K562 (cell line): ENCODE measurements around the gene FEV. TPM values are rescaled to one million over a fixed set of nuclear protein-coding genes. Genes with fewer than 3 reads are reported as not detected.

ENCODE experiments used
- ATAC-seq: fragments of 200-7000 bp; cut with Tn5 transposase; 3 replicates; pipeline ENCODE4 v1.9.1; 2020; ENCODE audit warnings: moderate library complexity
- BruUV-seq: library from RNA; stranded (reverse); fragments of 400-500 nt; replicated peaks from 2 replicates; lab custom pipeline; 2021; lab: Mats Ljungman, UMichigan
- CTCF ChIA-PET: fragments of 300-600 bp; formaldehyde crosslinking; extraction: SDS; loops from one replicate; lab custom pipeline; 2021; ENCODE audit warnings: low intra/inter-chr PET ratio; lab: Yijun Ruan, JAX
- POLR2A ChIA-PET: fragments of 300-600, 350-650 bp; sonication (Branson Sonifier 250); formaldehyde crosslinking; extraction: SDS; loops from one replicate; lab custom pipeline; 2021; ENCODE audit warnings: antibody characterized with exemption, inconsistent platforms; lab: Yijun Ruan, JAX
- DNase-seq, 4 experiments: peaks; one replicate each; pipeline versions ENCODE4 v3.0.0 to v3.0.0-alpha.2; 2011 to 2018; ENCODE audit warnings: low spot score in 3 of 4, mixed read lengths in 3 of 4; ENCODE audit errors: extremely low read depth in 1 of 4
- FAIRE-seq: peaks from 2 replicates; lab custom pipeline; 2011; peaks lifted over from hg19 to GRCh38; lab: Jason Lieb, UNC
- H2AFZ ChIP-seq: 2 replicates; pipeline ENCODE4 v1.6.0; 2011; ENCODE audit warnings: low read depth, low read length, control low read depth, inconsistent platforms
- H3K27ac ChIP-seq: fragments of 200-600 bp; 3 replicates; pipeline ENCODE4 v1.8.0; 2011; ENCODE audit warnings: low read depth, mild to moderate bottlenecking, control low read depth, inconsistent platforms, low read length, moderate library complexity, mixed read lengths; ENCODE audit errors: extremely low read depth
- H3K27me3 ChIP-seq, 2 experiments: fragments of 300-600 bp in 1 of 2; 2 replicates in 1 of 2; 3 replicates in 1 of 2; pipeline versions ENCODE4 v1.6.0 to v1.8.0; 2011; ENCODE audit warnings: inconsistent platforms in 2 of 2, low read length in 2 of 2, mild to moderate bottlenecking in 1 of 2, mixed read lengths in 1 of 2, moderate library complexity in 1 of 2; ENCODE audit not compliant: control insufficient read depth in 2 of 2, insufficient read depth in 2 of 2
- H3K36me3 ChIP-seq: fragments of 300-600 bp; 3 replicates; pipeline ENCODE4 v1.8.0; 2011; ENCODE audit warnings: mild to moderate bottlenecking, low read length, inconsistent platforms; ENCODE audit not compliant: control insufficient read depth, insufficient read depth
- H3K4me1 ChIP-seq, 2 experiments: fragments of 200-600 bp in 1 of 2; replicated peaks in 1 of 2; 2 replicates in 1 of 2; 3 replicates in 1 of 2; pipeline versions ENCODE4 v1.5.1 to v1.8.0; 2011; ENCODE audit warnings: inconsistent platforms in 2 of 2, low read length in 2 of 2, mild to moderate bottlenecking in 1 of 2, mixed read lengths in 1 of 2, moderate library complexity in 1 of 2; ENCODE audit not compliant: control insufficient read depth in 2 of 2, insufficient read depth in 2 of 2
- H3K4me2 ChIP-seq: 2 replicates; pipeline ENCODE4 v1.6.1; 2011; ENCODE audit warnings: low read length, control low read depth, inconsistent platforms, mixed read lengths; ENCODE audit not compliant: insufficient read depth
- H3K4me3 ChIP-seq: fragments of 200-600 bp; sonication (generic), shearing (Covaris generic); 2 replicates; pipeline ENCODE4 v1.5.1; 2016; ENCODE audit warnings: control low read depth, inconsistent platforms
- H3K79me2 ChIP-seq: fragments of 200-600 bp; 3 replicates; pipeline ENCODE4 v1.8.0; 2011; ENCODE audit warnings: low read length, inconsistent platforms; ENCODE audit not compliant: control insufficient read depth, insufficient read depth
- H3K9ac ChIP-seq, 2 experiments: 2 replicates each; pipeline versions ENCODE4 v1.6.0 to v1.6.1; 2011; ENCODE audit warnings: low read depth in 2 of 2, low read length in 2 of 2, control low read depth in 1 of 2, inconsistent platforms in 1 of 2, mild to moderate bottlenecking in 1 of 2, mixed read lengths in 1 of 2; ENCODE audit not compliant: insufficient read depth in 1 of 2
- H3K9me1 ChIP-seq: one replicate; pipeline ENCODE4 v1.6.0; 2011; ENCODE audit warnings: inconsistent platforms, mild to moderate bottlenecking, low read length, moderate library complexity; ENCODE audit not compliant: control insufficient read depth, insufficient read depth
- H3K9me3 ChIP-seq: replicated peaks from 2 replicates; pipeline ENCODE4 v1.5.1; 2011; ENCODE audit warnings: low read depth, low read length, inconsistent platforms; ENCODE audit not compliant: control insufficient read depth, insufficient read depth
- H4K20me1 ChIP-seq: replicated peaks from 2 replicates; pipeline ENCODE4 v1.6.1; 2011; ENCODE audit warnings: low read length, inconsistent platforms, mixed read lengths; ENCODE audit not compliant: control insufficient read depth, insufficient read depth
- CHD1 ChIP-seq: fragments of 200-600 bp; sonication (generic); IDR thresholded peaks from one replicate; pipeline ENCODE4 v1.6.1; 2012; ENCODE audit warnings: mild to moderate bottlenecking, moderate library complexity, low read length, inconsistent platforms
- E2F3 ChIP-seq: fragments of 250-450 bp; sonication (Bioruptor Pico); IDR thresholded peaks from 2 replicates; pipeline ENCODE4 v1.4.0; 2020; ENCODE audit warnings: mild to moderate bottlenecking
- NEUROD1 ChIP-seq: fragments of 150-350 bp; IDR thresholded peaks from 2 replicates; pipeline ENCODE4 v1.6.1; 2014; ENCODE audit warnings: borderline replicate concordance, low read length, low read depth; ENCODE audit not compliant: partially characterized antibody
- NR2F6 ChIP-seq: fragments of 450-650 bp; formaldehyde crosslinking; IDR thresholded peaks from 2 replicates; pipeline ENCODE4 v1.4.0; 2020; ENCODE audit warnings: mild to moderate bottlenecking
- PTBP1 ChIP-seq: fragments of 200-400 bp; formaldehyde crosslinking; IDR thresholded peaks from 2 replicates; pipeline ENCODE4 v1.6.1; 2017; ENCODE audit warnings: low read depth, low read length
- ZBTB8A ChIP-seq: fragments of 450-650 bp; IDR thresholded peaks from 2 replicates; pipeline ENCODE4 v1.6.1; 2018; ENCODE audit warnings: mild to moderate bottlenecking, moderate library complexity; ENCODE audit not compliant: partially characterized antibody
- ZNF717 ChIP-seq: fragments of 250-450 bp; sonication (Bioruptor Pico); IDR thresholded peaks from 2 replicates; pipeline ENCODE4 v1.5.0; 2021
- WGBS: fragments of 100-300 bp; shearing (Covaris generic); methylation state at CpG from one replicate; pipeline ENCODE4 v1.1.6; 2016; ENCODE audit warnings: low coverage, mixed read lengths; ENCODE audit not compliant: insufficient coverage; ENCODE audit errors: missing lambda C conversion rate; 5-methylcytosine and 5-hydroxymethylcytosine counted together
- in situ Hi-C: fragments of 300-500 bp; cut with MboI; formaldehyde crosslinking; loops from 4 replicates; pipeline ENCODE4 v1.15.0; 2018; ENCODE audit warnings: inconsistent platforms, mixed read lengths
- intact Hi-C: fragments of 100-400 bp; cut with micrococcal nuclease; formaldehyde crosslinking; loops from 2 replicates; pipeline ENCODE4 v1.14.2; 2022
- polyA plus RNA-seq, 8 experiments: library from polyadenylated mRNA; depleted of rRNA in 4 of 8; stranded (reverse) in 5 of 8; unstranded in 3 of 8; fragments of >200 nt; fragmentation: Nextera tagmentation in 2 of 8; fragmentation: Illumina TruSeq in 1 of 8; extraction: Ambion mirVana in 2 of 8; extraction: Trizol in 1 of 8; gene quantifications; 2 replicates each; pipeline versions ENCODE4 v1.2.1 to v1.2.3, GENCODE V29; 2011 to 2014; ENCODE audit warnings: inconsistent platforms in 1 of 8, missing spikeins in 1 of 8
- total RNA-seq, 7 experiments: library from RNA; depleted of rRNA in 6 of 7; stranded (reverse); fragments of >200 nt in 6 of 7; fragmentation: Illumina TruSeq in 2 of 7; extraction: Trizol in 2 of 7; gene quantifications; 2 replicates each; pipeline versions ENCODE4 v1.2.1 to v1.2.3, GENCODE V29; 2011 to 2021; ENCODE audit warnings: low replicate concordance in 1 of 7
- TF ChIP-seq, protein P1 (sequence below): fragments of 200-600 bp; sonication (generic); IDR thresholded peaks from one replicate; pipeline ENCODE4 v1.6.1; 2012; ENCODE audit warnings: mild to moderate bottlenecking, low read depth, low read length, inconsistent platforms

FEV gene
- total and polyA plus RNA-seq, 9 of the 15 experiments (the other 6 are each of a cell fraction or from before 2014, with no cell fraction given): 0.08 to 1.6 (median 0.62) TPM; not detected in 1

- POLR2A ChIA-PET: interaction anchor here (0.6 kb wide), 1 partner anchor 228 kb away, joined by 3 read pairs; no protein-coding TSS in a partner anchor
- ATAC-seq: no peak
- Histone ChIP-seq H3K9me1 (peaks cover 1% of the 10 kb centered on the region), H3K4me1 (no peaks in the 10 kb centered on the region; a peak in 1 of 5 replicates), H2AFZ (no peak overlapping the region), H3K36me3 (no peaks in the 10 kb centered on the region), H3K9ac (no peak overlapping the region), H4K20me1 (no peaks in the 10 kb centered on the region; the same call in 1 of the 2 replicates), H3K4me2 (no peak overlapping the region), H3K79me2 (no peaks in the 10 kb centered on the region), H3K4me3 (no peak overlapping the region), H3K9me3 (no peaks in the 10 kb centered on the region), H3K27me3 (peaks cover 0 to 18% of the 10 kb centered on the region in 2 experiments; a peak in 2 of 5 replicates), H3K27ac (no peak overlapping the region)
- WGBS: 4% methylated on average over 5 of the region's 5 CpGs
- no TSS peak for BruUV-seq
- FAIRE-seq: no peak
- intact Hi-C loops: no loop called here
- in situ Hi-C loops: no loop called here
- DNase-seq: no peak
- CTCF ChIA-PET: no interaction called here
- TF ChIP-seq, protein P1, sequence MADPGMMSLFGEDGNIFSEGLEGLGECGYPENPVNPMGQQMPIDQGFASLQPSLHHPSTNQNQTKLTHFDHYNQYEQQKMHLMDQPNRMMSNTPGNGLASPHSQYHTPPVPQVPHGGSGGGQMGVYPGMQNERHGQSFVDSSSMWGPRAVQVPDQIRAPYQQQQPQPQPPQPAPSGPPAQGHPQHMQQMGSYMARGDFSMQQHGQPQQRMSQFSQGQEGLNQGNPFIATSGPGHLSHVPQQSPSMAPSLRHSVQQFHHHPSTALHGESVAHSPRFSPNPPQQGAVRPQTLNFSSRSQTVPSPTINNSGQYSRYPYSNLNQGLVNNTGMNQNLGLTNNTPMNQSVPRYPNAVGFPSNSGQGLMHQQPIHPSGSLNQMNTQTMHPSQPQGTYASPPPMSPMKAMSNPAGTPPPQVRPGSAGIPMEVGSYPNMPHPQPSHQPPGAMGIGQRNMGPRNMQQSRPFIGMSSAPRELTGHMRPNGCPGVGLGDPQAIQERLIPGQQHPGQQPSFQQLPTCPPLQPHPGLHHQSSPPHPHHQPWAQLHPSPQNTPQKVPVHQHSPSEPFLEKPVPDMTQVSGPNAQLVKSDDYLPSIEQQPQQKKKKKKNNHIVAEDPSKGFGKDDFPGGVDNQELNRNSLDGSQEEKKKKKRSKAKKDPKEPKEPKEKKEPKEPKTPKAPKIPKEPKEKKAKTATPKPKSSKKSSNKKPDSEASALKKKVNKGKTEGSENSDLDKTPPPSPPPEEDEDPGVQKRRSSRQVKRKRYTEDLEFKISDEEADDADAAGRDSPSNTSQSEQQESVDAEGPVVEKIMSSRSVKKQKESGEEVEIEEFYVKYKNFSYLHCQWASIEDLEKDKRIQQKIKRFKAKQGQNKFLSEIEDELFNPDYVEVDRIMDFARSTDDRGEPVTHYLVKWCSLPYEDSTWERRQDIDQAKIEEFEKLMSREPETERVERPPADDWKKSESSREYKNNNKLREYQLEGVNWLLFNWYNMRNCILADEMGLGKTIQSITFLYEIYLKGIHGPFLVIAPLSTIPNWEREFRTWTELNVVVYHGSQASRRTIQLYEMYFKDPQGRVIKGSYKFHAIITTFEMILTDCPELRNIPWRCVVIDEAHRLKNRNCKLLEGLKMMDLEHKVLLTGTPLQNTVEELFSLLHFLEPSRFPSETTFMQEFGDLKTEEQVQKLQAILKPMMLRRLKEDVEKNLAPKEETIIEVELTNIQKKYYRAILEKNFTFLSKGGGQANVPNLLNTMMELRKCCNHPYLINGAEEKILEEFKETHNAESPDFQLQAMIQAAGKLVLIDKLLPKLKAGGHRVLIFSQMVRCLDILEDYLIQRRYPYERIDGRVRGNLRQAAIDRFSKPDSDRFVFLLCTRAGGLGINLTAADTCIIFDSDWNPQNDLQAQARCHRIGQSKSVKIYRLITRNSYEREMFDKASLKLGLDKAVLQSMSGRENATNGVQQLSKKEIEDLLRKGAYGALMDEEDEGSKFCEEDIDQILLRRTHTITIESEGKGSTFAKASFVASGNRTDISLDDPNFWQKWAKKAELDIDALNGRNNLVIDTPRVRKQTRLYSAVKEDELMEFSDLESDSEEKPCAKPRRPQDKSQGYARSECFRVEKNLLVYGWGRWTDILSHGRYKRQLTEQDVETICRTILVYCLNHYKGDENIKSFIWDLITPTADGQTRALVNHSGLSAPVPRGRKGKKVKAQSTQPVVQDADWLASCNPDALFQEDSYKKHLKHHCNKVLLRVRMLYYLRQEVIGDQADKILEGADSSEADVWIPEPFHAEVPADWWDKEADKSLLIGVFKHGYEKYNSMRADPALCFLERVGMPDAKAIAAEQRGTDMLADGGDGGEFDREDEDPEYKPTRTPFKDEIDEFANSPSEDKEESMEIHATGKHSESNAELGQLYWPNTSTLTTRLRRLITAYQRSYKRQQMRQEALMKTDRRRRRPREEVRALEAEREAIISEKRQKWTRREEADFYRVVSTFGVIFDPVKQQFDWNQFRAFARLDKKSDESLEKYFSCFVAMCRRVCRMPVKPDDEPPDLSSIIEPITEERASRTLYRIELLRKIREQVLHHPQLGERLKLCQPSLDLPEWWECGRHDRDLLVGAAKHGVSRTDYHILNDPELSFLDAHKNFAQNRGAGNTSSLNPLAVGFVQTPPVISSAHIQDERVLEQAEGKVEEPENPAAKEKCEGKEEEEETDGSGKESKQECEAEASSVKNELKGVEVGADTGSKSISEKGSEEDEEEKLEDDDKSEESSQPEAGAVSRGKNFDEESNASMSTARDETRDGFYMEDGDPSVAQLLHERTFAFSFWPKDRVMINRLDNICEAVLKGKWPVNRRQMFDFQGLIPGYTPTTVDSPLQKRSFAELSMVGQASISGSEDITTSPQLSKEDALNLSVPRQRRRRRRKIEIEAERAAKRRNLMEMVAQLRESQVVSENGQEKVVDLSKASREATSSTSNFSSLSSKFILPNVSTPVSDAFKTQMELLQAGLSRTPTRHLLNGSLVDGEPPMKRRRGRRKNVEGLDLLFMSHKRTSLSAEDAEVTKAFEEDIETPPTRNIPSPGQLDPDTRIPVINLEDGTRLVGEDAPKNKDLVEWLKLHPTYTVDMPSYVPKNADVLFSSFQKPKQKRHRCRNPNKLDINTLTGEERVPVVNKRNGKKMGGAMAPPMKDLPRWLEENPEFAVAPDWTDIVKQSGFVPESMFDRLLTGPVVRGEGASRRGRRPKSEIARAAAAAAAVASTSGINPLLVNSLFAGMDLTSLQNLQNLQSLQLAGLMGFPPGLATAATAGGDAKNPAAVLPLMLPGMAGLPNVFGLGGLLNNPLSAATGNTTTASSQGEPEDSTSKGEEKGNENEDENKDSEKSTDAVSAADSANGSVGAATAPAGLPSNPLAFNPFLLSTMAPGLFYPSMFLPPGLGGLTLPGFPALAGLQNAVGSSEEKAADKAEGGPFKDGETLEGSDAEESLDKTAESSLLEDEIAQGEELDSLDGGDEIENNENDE: no peak
- TF ChIP-seq ZNF717 (CRISPR knock-in tag) (no peak), CHD1 (no peak), PTBP1 (no peak), NEUROD1 (no peak), ZBTB8A (no peak), E2F3 (no peak), NR2F6 (CRISPR knock-in tag) (no peak)
Measured at GRCh38 chr2:219010873-219011272, 25.9 kb upstream of the FEV start.
